Osteocyte (in vitro differentiated cells): ENCODE results near the gene PVR. TPM values are rescaled to one million over a fixed set of nuclear protein-coding genes. Genes with fewer than 3 reads are reported as not detected.
"Not testable (repeated sequence)": the region's sequence is repeated elsewhere in the genome, so short reads cannot be mapped to it uniquely, and the experiment has no call there.

Experiments used
- DNase-seq: peaks from one replicate; pipeline ENCODE4 v3.0.0; 2021; ENCODE audit warnings: mixed read lengths; ENCODE audit not compliant: unreplicated experiment; ENCODE audit errors: extremely low spot score
- H3K27ac Mint-ChIP-seq: one replicate; pipeline ENCODE4 v1.8.0; 2021; ENCODE audit warnings: mild to moderate bottlenecking, mixed read lengths; ENCODE audit not compliant: unreplicated experiment
- H3K27me3 Mint-ChIP-seq: one replicate; pipeline ENCODE4 v1.8.0; 2021; ENCODE audit warnings: mixed read lengths; ENCODE audit not compliant: unreplicated experiment
- H3K36me3 Mint-ChIP-seq: one replicate; pipeline ENCODE4 v1.8.0; 2021; ENCODE audit warnings: mixed read lengths; ENCODE audit not compliant: unreplicated experiment
- H3K4me1 Mint-ChIP-seq: one replicate; pipeline ENCODE4 v1.8.0; 2021; ENCODE audit warnings: mixed read lengths; ENCODE audit not compliant: unreplicated experiment
- H3K4me3 Mint-ChIP-seq: one replicate; pipeline ENCODE4 v1.8.0; 2021; ENCODE audit warnings: mild to moderate bottlenecking, moderate library complexity, mixed read lengths; ENCODE audit not compliant: unreplicated experiment
- H3K9me3 Mint-ChIP-seq: one replicate; pipeline ENCODE4 v1.8.0; 2021; ENCODE audit warnings: mixed read lengths; ENCODE audit not compliant: unreplicated experiment
- total RNA-seq: library from RNA; stranded (reverse); gene quantifications from 2 replicates; pipeline ENCODE4 v1.2.1, GENCODE V29; 2021
- TF ChIP-seq, protein P1 (sequence below): fragments of 200-600 bp; sonication (generic); IDR thresholded peaks from 2 replicates; pipeline ENCODE4 v1.5.0; 2021; ENCODE audit warnings: antibody characterized with exemption, mild to moderate bottlenecking, moderate library complexity

The PVR gene
- total RNA-seq, 1 donor from 2014 or later: 31.4 TPM

DNA sequence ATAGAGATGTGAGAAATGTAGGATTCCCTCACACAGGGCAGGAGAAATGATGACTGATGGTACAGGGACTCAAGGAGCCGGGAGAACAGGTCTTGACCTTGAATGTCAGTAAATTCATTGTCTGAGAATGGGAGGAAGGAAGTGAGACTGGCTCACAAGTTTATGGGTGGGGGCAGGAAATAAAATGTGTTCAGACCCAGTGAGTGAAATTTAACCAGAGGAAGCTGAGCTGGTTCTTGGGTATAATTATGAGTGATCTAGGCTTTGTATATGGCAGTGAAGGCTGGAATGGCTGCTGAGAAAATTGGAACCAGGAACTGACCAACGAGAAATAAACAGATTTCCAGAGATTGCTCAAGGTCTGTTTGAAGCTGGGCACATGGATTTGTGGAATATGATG lies 36.7 kb upstream of the PVR start:
- H3K27ac Mint-ChIP-seq: no peak overlapping the region
- no peak for DNase-seq
- H3K9me3 Mint-ChIP-seq: no peaks in the 10 kb centered on the region
- no peaks in the 10 kb centered on the region for H3K36me3 Mint-ChIP-seq
- no peak overlapping the region for H3K4me3 Mint-ChIP-seq
- peaks cover 2% of the 10 kb centered on the region for H3K27me3 Mint-ChIP-seq
- TF ChIP-seq, protein P1, sequence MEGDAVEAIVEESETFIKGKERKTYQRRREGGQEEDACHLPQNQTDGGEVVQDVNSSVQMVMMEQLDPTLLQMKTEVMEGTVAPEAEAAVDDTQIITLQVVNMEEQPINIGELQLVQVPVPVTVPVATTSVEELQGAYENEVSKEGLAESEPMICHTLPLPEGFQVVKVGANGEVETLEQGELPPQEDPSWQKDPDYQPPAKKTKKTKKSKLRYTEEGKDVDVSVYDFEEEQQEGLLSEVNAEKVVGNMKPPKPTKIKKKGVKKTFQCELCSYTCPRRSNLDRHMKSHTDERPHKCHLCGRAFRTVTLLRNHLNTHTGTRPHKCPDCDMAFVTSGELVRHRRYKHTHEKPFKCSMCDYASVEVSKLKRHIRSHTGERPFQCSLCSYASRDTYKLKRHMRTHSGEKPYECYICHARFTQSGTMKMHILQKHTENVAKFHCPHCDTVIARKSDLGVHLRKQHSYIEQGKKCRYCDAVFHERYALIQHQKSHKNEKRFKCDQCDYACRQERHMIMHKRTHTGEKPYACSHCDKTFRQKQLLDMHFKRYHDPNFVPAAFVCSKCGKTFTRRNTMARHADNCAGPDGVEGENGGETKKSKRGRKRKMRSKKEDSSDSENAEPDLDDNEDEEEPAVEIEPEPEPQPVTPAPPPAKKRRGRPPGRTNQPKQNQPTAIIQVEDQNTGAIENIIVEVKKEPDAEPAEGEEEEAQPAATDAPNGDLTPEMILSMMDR: no peak
- H3K4me1 Mint-ChIP-seq: peaks cover 23% of the 10 kb centered on the region

DNA sequence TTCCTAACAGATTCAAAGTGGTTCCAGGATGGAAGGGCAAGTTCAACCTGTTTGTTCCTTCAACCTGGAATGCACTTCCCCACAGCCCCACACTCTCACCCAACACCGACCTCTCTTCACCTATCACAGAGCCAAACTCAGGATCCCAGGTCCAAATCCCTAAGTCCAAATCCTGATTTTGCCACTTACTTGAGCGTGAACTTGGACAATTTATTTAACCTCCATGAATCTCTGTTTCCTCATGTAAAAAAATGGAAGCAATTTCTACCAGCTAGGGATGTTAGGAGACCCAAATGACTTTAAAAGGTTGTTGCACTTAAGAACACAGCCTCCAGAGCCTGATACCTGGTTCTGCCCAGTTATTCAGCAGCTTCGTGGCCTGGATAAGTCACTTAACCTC lies 35.8 kb upstream of the PVR start:
- TF ChIP-seq, protein P1: no peak

DNA sequence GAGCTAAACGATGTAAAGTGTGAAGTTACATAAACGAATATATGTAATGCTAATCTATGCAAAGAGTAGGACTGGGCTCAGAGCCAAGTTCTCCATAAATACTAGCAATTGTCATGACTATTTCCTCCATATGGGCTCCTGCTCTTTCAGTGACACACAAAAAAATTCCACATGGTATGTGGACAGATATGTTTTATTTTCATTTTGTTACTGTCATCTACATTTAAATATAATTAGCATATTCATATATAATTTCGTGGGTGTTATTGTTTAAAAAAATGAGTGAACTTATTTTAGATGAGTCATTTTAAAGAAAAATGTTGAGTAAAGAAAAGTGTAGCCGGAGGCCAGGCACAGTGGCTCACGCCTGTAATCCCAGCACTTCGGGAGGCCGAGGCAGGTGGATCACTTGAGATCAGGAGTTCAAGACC lies 35.3 kb upstream of the PVR start:
- H3K27me3 Mint-ChIP-seq: no peaks in the 10 kb centered on the region
- H3K4me3 Mint-ChIP-seq: no peak overlapping the region
- DNase-seq: no peak
- H3K36me3 Mint-ChIP-seq: no peaks in the 10 kb centered on the region
- H3K27ac Mint-ChIP-seq: no peak overlapping the region
- TF ChIP-seq, protein P1: no peak
- no peaks in the 10 kb centered on the region for H3K9me3 Mint-ChIP-seq
- H3K4me1 Mint-ChIP-seq: peaks cover 18% of the 10 kb centered on the region

More for the DNA sequence above, 35.8 kb upstream of the PVR start:
- Mint-ChIP-seq H3K4me1 (peaks cover 22% of the 10 kb centered on the region), H3K4me3 (no peak overlapping the region), H3K27me3 (no peaks in the 10 kb centered on the region), H3K27ac (no peak overlapping the region), H3K9me3 (no peaks in the 10 kb centered on the region), H3K36me3 (no peaks in the 10 kb centered on the region)
- no peak for DNase-seq

DNA sequence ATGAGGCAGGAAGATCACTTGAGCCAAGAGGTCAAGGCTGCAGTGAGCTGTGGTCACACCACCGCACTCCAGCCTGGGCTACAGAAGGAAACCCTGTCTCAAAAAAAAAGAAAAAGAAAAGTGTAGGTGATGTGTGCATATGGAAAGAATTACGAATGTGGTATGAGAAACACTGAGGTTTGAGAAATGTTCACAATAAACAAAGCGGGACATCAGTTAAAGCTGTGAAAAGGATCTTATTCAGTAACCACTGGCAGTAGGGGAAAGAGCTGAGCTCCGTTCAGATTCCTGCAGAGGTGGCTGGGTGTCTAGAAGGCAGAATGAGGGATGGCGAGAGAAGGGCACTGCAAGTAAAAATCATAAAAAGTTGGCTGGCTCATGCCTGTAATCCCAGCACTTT lies 34.5 kb upstream of the PVR start:
- H3K27ac Mint-ChIP-seq: no peak overlapping the region
- H3K27me3 Mint-ChIP-seq: no peaks in the 10 kb centered on the region
- DNase-seq: no peak
- no peaks in the 10 kb centered on the region for H3K9me3 Mint-ChIP-seq
- H3K36me3 Mint-ChIP-seq: no peaks in the 10 kb centered on the region
- H3K4me1 Mint-ChIP-seq: peaks cover 17% of the 10 kb centered on the region
- TF ChIP-seq, protein P1: no peak
- H3K4me3 Mint-ChIP-seq: no peak overlapping the region

DNA sequence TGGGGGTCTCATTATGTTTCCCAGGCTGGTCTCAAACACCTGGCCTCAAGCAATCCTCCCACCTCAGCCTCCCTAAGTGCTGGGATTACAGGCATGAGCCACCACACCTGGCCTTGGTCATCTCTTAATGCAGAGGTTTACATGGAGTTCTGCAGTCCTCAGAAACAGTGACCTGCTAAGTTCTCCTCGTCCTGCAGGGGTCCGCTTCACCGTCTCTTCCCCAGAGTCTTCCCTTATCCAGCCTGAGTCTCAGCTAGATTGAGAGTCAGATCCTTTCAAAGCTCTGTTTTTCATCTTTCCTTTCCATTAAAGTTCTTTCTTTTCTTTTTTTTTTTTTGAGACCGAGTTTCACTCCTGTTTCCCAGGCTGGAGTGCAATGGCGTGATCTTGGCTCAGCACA lies 33.2 kb upstream of the PVR start:
- H3K4me3 Mint-ChIP-seq, H3K27me3 Mint-ChIP-seq, DNase-seq, H3K36me3 Mint-ChIP-seq, H3K27ac Mint-ChIP-seq, H3K9me3 Mint-ChIP-seq: not testable (repeated sequence)
- H3K4me1 Mint-ChIP-seq: peaks cover 17% of the 10 kb centered on the region

DNA sequence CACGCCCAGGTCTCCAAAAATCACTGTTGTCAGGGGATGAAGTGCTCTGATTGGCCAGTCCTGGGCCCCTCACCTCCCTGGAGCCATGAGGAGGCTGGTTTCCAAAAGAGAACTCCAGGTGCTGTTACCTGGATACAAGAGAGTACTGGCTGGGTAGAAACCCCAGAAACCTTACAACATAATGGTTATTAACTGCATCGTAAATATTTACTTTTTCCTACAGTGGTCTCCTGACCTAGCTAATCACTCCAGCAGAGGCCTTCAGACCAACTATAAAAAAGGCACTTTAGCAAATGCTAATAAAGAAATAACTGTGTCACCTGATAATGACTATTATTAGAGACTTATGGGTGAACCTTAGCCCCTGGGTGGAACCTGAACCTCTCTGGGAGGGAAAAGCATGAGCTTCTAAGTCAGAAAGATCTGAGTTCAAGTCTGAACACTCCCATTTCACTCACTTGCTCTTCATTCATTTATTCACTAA lies 31.9 kb upstream of the PVR start:
- Mint-ChIP-seq H3K4me1 (peaks cover 17% of the 10 kb centered on the region), H3K4me3 (no peak overlapping the region), H3K27ac (no peak overlapping the region), H3K36me3 (no peaks in the 10 kb centered on the region), H3K9me3 (no peaks in the 10 kb centered on the region), H3K27me3 (no peaks in the 10 kb centered on the region)
- TF ChIP-seq, protein P1: no peak
- DNase-seq: no peak
